B cell (primary cell): ENCODE measurements around the gene BLOC1S5.

Experiments used
- EZH2 ChIP-seq: IDR thresholded peaks from 2 replicates; pipeline ENCODE4 v1.6.1; 2012; ENCODE audit warnings: borderline replicate concordance, low read depth, mild to moderate bottlenecking, moderate library complexity, low read length; ENCODE audit not compliant: insufficient read depth, poor library complexity, severe bottlenecking
- TF ChIP-seq, protein P1 (sequence below): fragments of 200-600 bp; IDR thresholded peaks from one replicate; pipeline ENCODE4 v1.8.0; 2022; ENCODE audit warnings: antibody characterized with exemption, mild to moderate bottlenecking

DNA sequence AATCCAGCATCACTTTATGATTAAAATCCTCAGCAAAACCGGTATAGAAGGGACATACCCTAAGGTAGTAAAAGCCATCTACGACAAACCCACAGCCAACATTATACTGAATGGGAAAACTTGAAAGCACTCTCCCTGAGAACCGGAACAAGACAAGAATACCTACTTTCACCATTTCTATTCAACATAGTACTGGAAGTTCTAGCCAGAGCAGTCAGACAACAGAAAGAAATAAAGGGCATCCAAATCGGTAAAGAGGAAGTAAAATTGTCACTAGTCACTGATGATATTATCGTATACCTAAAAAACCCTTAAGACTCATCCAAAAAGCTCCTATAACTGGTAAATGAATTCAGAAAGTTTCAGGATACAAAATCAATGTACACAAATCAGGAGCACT lies 33.3 kb downstream of the BLOC1S5 start:
- TF ChIP-seq EZH2, result no peak
- TF ChIP-seq, protein P1, sequence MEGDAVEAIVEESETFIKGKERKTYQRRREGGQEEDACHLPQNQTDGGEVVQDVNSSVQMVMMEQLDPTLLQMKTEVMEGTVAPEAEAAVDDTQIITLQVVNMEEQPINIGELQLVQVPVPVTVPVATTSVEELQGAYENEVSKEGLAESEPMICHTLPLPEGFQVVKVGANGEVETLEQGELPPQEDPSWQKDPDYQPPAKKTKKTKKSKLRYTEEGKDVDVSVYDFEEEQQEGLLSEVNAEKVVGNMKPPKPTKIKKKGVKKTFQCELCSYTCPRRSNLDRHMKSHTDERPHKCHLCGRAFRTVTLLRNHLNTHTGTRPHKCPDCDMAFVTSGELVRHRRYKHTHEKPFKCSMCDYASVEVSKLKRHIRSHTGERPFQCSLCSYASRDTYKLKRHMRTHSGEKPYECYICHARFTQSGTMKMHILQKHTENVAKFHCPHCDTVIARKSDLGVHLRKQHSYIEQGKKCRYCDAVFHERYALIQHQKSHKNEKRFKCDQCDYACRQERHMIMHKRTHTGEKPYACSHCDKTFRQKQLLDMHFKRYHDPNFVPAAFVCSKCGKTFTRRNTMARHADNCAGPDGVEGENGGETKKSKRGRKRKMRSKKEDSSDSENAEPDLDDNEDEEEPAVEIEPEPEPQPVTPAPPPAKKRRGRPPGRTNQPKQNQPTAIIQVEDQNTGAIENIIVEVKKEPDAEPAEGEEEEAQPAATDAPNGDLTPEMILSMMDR, result no peak
